ENCODE measurements around the gene ZNF888.
"Not testable (repeated sequence)": the region's sequence is repeated elsewhere in the genome, so short reads cannot be mapped to it uniquely, and the experiment has no call there.

The ZNF888 gene

GRCh38 chr19:52941523-52941922, 18.3 kb upstream of the ZNF888 start:
- DNase-seq (ENCODE audit: low read depth): not testable (repeated sequence)

GRCh38 chr19:52940905-52941304, 17.7 kb upstream of the ZNF888 start:
- DNase-seq (ENCODE audit: low read depth): not testable (repeated sequence)

GRCh38 chr19:52938761-52939160, 15.5 kb upstream of the ZNF888 start:
- no peak for DNase-seq (ENCODE audit: low read depth)

GRCh38 chr19:52936954-52937325, 13.7 kb upstream of the ZNF888 start:
- DNase-seq (ENCODE audit: low read depth): no peak

GRCh38 chr19:52936151-52936953, 13.1 kb upstream of the ZNF888 start:
- DNase-seq (ENCODE audit: low read depth): no peak

- DNase-seq (ENCODE audit: low read depth): no peak
These were observed 12.2 kb upstream of the ZNF888 start for GRCh38 chr19:52935434-52935833.

- not testable (repeated sequence) for DNase-seq (ENCODE audit: low read depth)
These were observed 1.4 kb upstream of the ZNF888 start for GRCh38 chr19:52924641-52925040.

- DNase-seq (ENCODE audit: low read depth): no peak
These were observed 758 bp upstream of the ZNF888 start for GRCh38 chr19:52923778-52924593.

- no peak for DNase-seq (ENCODE audit: low read depth)
These were observed 5.7 kb downstream of the ZNF888 start for GRCh38 chr19:52917531-52917930.

GRCh38 chr19:52910648-52911047, 12.6 kb downstream of the ZNF888 start:
- DNase-seq (ENCODE audit: low read depth): no peak

GRCh38 chr19:52904052-52904780, 19.0 kb downstream of the ZNF888 start:
- DNase-seq (ENCODE audit: low read depth): not testable (repeated sequence)

GRCh38 chr19:52901842-52902241, 21.4 kb downstream of the ZNF888 start:
- DNase-seq (ENCODE audit: low read depth): no peak

- DNase-seq (ENCODE audit: low read depth): not testable (repeated sequence)
These were observed 24.6 kb downstream of the ZNF888 start for GRCh38 chr19:52898596-52898995.

GRCh38 chr19:52898101-52898500, 25.1 kb downstream of the ZNF888 start:
- no peak for DNase-seq (ENCODE audit: low read depth)

GRCh38 chr19:52897138-52897935, 25.9 kb downstream of the ZNF888 start, which contains the start of gene ZNF320:
Gene ZNF320 (minus strand): TSS chr19:52897635. CDS start chr19:52890255, 7,380 bp downstream.
- DNase-seq (ENCODE audit: low read depth): peak; percentile 84

GRCh38 chr19:52896431-52897137, 26.6 kb downstream of the ZNF888 start:
- DNase-seq (ENCODE audit: low read depth): no peak

GRCh38 chr19:52891336-52891735, 31.9 kb downstream of the ZNF888 start:
- no peak for DNase-seq (ENCODE audit: low read depth)

GRCh38 chr19:52889931-52890330, 33.3 kb downstream of the ZNF888 start:
- no peak for DNase-seq (ENCODE audit: low read depth)

- no peak for DNase-seq (ENCODE audit: low read depth)
These were observed 34.2 kb downstream of the ZNF888 start for GRCh38 chr19:52889076-52889475.

- DNase-seq (ENCODE audit: low read depth): no peak
These were observed 42.3 kb downstream of the ZNF888 start for GRCh38 chr19:52880895-52881389.

- DNase-seq (ENCODE audit: low read depth): not testable (repeated sequence)
These were observed 50.2 kb downstream of the ZNF888 start for GRCh38 chr19:52872996-52873395.

All from activated T-cell treated with anti-CD3 and anti-CD28 coated beads for 48 hours (primary cell).